Ovary (tissue), 3 donors: ENCODE measurements around the gene NUMA1.

Source experiments
- POLR2A ChIP-seq: fragments of 450-650 bp; IDR thresholded peaks from one replicate; pipeline ENCODE4 v1.6.1; 2017; ENCODE audit warnings: antibody characterized with exemption, mild to moderate bottlenecking, moderate library complexity
- TF ChIP-seq, protein P1 (sequence below), 3 donors: fragments of 450-650 bp in 2 of 3; fragments of 200-600 bp in 1 of 3; IDR thresholded peaks; one replicate each; pipeline versions ENCODE4 v1.5.1 to v1.8.0; 2016 to 2022; ENCODE audit warnings: antibody characterized with exemption in 3 of 3, mild to moderate bottlenecking in 1 of 3
- donor health status: DM: no; HTN: no; CAD: no.

DNA sequence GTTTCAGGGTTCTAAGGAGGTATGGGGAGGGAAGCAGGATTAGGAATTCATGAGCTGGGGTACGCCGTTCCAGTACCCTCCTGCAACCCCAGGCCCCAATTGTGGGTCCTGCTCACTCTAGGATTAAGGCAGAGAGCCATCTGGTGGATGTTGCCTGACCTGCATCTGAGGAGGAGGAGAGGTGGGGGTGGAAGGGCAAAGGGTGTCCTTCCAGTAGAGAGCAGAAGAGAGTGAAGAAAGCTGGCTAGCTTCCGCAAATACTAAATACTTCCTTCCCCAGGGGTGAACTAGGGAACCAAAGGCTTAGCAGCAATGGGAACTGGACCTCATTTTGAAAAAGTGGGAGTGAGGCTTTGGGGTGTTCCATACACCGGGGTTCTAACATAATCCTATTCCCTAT, 10.9 kb upstream of the NUMA1 start:
- TF ChIP-seq, protein P1, sequence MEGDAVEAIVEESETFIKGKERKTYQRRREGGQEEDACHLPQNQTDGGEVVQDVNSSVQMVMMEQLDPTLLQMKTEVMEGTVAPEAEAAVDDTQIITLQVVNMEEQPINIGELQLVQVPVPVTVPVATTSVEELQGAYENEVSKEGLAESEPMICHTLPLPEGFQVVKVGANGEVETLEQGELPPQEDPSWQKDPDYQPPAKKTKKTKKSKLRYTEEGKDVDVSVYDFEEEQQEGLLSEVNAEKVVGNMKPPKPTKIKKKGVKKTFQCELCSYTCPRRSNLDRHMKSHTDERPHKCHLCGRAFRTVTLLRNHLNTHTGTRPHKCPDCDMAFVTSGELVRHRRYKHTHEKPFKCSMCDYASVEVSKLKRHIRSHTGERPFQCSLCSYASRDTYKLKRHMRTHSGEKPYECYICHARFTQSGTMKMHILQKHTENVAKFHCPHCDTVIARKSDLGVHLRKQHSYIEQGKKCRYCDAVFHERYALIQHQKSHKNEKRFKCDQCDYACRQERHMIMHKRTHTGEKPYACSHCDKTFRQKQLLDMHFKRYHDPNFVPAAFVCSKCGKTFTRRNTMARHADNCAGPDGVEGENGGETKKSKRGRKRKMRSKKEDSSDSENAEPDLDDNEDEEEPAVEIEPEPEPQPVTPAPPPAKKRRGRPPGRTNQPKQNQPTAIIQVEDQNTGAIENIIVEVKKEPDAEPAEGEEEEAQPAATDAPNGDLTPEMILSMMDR (IDR thresholded peaks at IDR 0.05) = peak; percentile 57 to 86 (median 72)
- no peak for TF ChIP-seq POLR2A
